CD14-positive monocyte (primary cell): ENCODE measurements around the gene BTBD9. TPM values are rescaled to one million over a fixed set of nuclear protein-coding genes. Genes with fewer than 3 reads are reported as not detected.
A peak's percentile ranks its signal among the peaks of the same experiment; 100 is the strongest.

Source experiments
- DNase-seq, 3 donors: peaks; one replicate each; pipeline ENCODE4 v3.0.0-alpha.2; 2011 to 2022
- H2AFZ ChIP-seq: 2 replicates; pipeline ENCODE4 v1.6.0; 2012; ENCODE audit warnings: mild to moderate bottlenecking, low read depth, low read length, inconsistent platforms; ENCODE audit not compliant: insufficient read depth, poor library complexity, severe bottlenecking
- H3K27ac ChIP-seq, 2 donors: 1 replicate in 1 of 2; 2 replicates in 1 of 2; pipeline ENCODE4 v1.5.1; 2012 to 2013; ENCODE audit warnings: low read length in 2 of 2, control low read depth in 1 of 2, inconsistent platforms in 1 of 2, low read depth in 1 of 2, mild to moderate bottlenecking in 1 of 2
- H3K27me3 ChIP-seq, 2 donors: one replicate each; pipeline versions ENCODE4 v1.6.0 to v1.6.1; 2011 to 2013; ENCODE audit warnings: low read length in 2 of 2; ENCODE audit not compliant: control insufficient read depth in 2 of 2, insufficient read depth in 2 of 2
- H3K36me3 ChIP-seq, 2 donors: replicated peaks in 1 of 2; 1 replicate in 1 of 2; 2 replicates in 1 of 2; pipeline versions ENCODE4 v1.5.1 to v1.6.1; 2012 to 2013; ENCODE audit warnings: low read length in 2 of 2, control low read depth in 1 of 2, inconsistent platforms in 1 of 2, mild to moderate bottlenecking in 1 of 2; ENCODE audit not compliant: insufficient read depth in 2 of 2, control insufficient read depth in 1 of 2
- H3K4me1 ChIP-seq, 2 donors: 1 replicate in 1 of 2; 2 replicates in 1 of 2; pipeline versions ENCODE4 v1.5.1 to v1.6.1; 2012 to 2013; ENCODE audit warnings: low read length in 2 of 2, control low read depth in 1 of 2, inconsistent platforms in 1 of 2, mild to moderate bottlenecking in 1 of 2, moderate library complexity in 1 of 2; ENCODE audit not compliant: insufficient read depth in 2 of 2, control insufficient read depth in 1 of 2
- H3K4me2 ChIP-seq: replicated peaks from 2 replicates; pipeline ENCODE3; 2012; ENCODE audit warnings: low read length, moderate library complexity, mild to moderate bottlenecking; ENCODE audit not compliant: poor library complexity, severe bottlenecking; ENCODE audit errors: extremely low read depth
- H3K4me3 ChIP-seq, 3 experiments: fragments of 200-600 bp in 1 of 3; sonication (generic) in 1 of 3; replicated peaks in 1 of 3; 1 replicate in 2 of 3; 2 replicates in 1 of 3; pipeline ENCODE4 v1.5.1; 2011 to 2013; ENCODE audit warnings: low read length in 3 of 3, mild to moderate bottlenecking in 3 of 3, control low read depth in 2 of 3, low read depth in 2 of 3, inconsistent platforms in 1 of 3, moderate library complexity in 1 of 3
- H3K79me2 ChIP-seq: 2 replicates; pipeline ENCODE4 v1.6.0; 2012; ENCODE audit warnings: mild to moderate bottlenecking, control low read depth, inconsistent platforms, low read length, moderate library complexity; ENCODE audit not compliant: insufficient read depth
- H3K9ac ChIP-seq: 2 replicates; pipeline ENCODE4 v1.6.0; 2017; ENCODE audit warnings: low read length, mild to moderate bottlenecking; ENCODE audit not compliant: insufficient read depth, poor library complexity, severe bottlenecking
- H3K9me3 ChIP-seq, 2 donors: replicated peaks in 1 of 2; 1 replicate in 1 of 2; 2 replicates in 1 of 2; pipeline versions ENCODE4 v1.5.1 to v1.6.1; 2012 to 2013; ENCODE audit warnings: low read length in 2 of 2, control low read depth in 1 of 2; ENCODE audit not compliant: control insufficient read depth in 1 of 2, insufficient read depth in 1 of 2
- H4K20me1 ChIP-seq: 2 replicates; pipeline ENCODE4 v1.6.0; 2012; ENCODE audit warnings: mild to moderate bottlenecking, low read length, control low read depth, moderate library complexity; ENCODE audit not compliant: insufficient read depth
- H3K27ac Mint-ChIP-seq, 7 donors: one replicate each; pipeline ENCODE4 v1.8.0; 2020; ENCODE audit warnings: mild to moderate bottlenecking in 7 of 7, mixed read lengths in 7 of 7, moderate library complexity in 6 of 7, inconsistent platforms in 2 of 7
- H3K27me3 Mint-ChIP-seq, 3 donors: one replicate each; pipeline ENCODE4 v1.8.0; 2021 to 2022; ENCODE audit warnings: low read depth in 3 of 3, mild to moderate bottlenecking in 3 of 3, mixed read lengths in 3 of 3, moderate library complexity in 3 of 3, inconsistent platforms in 1 of 3
- H3K36me3 Mint-ChIP-seq, 2 donors: one replicate each; pipeline ENCODE4 v1.8.0; 2020; ENCODE audit warnings: mixed read lengths in 2 of 2, inconsistent platforms in 1 of 2, mild to moderate bottlenecking in 1 of 2
- H3K4me1 Mint-ChIP-seq: one replicate; pipeline ENCODE4 v1.8.0; 2020; ENCODE audit warnings: mild to moderate bottlenecking, mixed read lengths
- H3K4me3 Mint-ChIP-seq, 2 donors: one replicate each; pipeline ENCODE4 v1.8.0; 2020; ENCODE audit warnings: mild to moderate bottlenecking in 2 of 2, mixed read lengths in 2 of 2, moderate library complexity in 1 of 2
- H3K9me3 Mint-ChIP-seq, 7 donors: one replicate each; pipeline ENCODE4 v1.8.0; 2020 to 2022; ENCODE audit warnings: mixed read lengths in 7 of 7, mild to moderate bottlenecking in 6 of 7, moderate library complexity in 6 of 7, inconsistent platforms in 2 of 7
- WGBS: methylation state at CpG from one replicate; pipeline ENCODE4 v1.1.5; 2013; ENCODE audit warnings: missing lambda C conversion rate; ENCODE audit not compliant: insufficient coverage; 5-methylcytosine and 5-hydroxymethylcytosine counted together
- intact Hi-C, 2 donors: fragments of 100-400 bp; cut with micrococcal nuclease; formaldehyde crosslinking; loops; one replicate each; pipeline versions ENCODE4 v1.15.0 to v1.15.1; 2023
- polyA plus RNA-seq, 3 donors: library from polyadenylated mRNA; depleted of rRNA in 1 of 3; unstranded in 2 of 3; stranded (reverse) in 1 of 3; fragments of 300-500 nt in 2 of 3; fragments of >200 nt in 1 of 3; fragmentation: Illumina TruSeq in 2 of 3; gene quantifications; 1 replicate in 2 of 3; 2 replicates in 1 of 3; pipeline ENCODE4 v1.2.3, GENCODE V29; 2012 to 2021
- TF ChIP-seq, protein P1 (sequence below): fragments of 200-600 bp; IDR thresholded peaks from one replicate; pipeline ENCODE4 v1.8.0; 2022; ENCODE audit warnings: antibody characterized with exemption, mild to moderate bottlenecking

BTBD9 gene
- polyA plus RNA-seq, 3 donors = 5.2 to 7.5 (median 6.2) TPM

DNA sequence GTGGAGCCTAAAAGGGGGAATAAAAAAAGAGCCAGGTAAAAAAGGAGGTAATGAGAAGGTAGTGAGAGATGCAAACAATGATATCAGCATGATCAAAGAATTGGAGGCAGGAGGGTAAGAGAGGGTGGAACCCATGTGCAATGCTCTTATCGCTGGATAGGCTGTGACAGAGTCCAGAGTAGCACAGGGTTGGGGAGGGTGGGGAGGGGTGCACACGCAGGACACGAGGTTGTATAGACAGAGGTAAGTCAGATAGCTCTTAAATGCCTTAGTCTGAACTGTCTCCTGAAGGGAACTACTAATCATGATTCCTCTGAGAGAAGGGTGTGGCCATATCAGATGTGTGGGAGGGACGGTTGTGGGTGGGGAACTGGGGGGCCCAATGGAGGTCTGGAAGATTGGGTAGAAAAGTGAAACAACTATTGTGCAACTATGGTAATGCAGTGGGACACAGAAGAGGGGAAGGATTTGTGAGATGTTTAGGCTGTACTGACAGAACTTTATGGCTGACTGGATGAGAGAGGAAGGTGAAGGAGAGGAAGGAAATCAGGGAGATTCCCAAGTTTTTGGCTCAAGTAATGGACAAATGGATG lies 354.8 kb downstream of the BTBD9 start:
- H3K27me3 ChIP-seq = no peaks in the 10 kb centered on the region
- Mint-ChIP-seq H3K27ac (peak overlapping the region in 2 of 7 donors; percentile 3 to 66), H3K36me3 (peaks cover 11 to 15% of the 10 kb centered on the region in 2 donors), H3K27me3 (no peaks in the 10 kb centered on the region), H3K4me1 (peaks cover 9% of the 10 kb centered on the region), H3K9me3 (no peaks in the 10 kb centered on the region), H3K4me3 (no peak overlapping the region)
- 75% methylated on average over 4 of the region's 4 CpGs for WGBS
- no peaks in the 10 kb centered on the region for H4K20me1 ChIP-seq
- TF ChIP-seq, protein P1, sequence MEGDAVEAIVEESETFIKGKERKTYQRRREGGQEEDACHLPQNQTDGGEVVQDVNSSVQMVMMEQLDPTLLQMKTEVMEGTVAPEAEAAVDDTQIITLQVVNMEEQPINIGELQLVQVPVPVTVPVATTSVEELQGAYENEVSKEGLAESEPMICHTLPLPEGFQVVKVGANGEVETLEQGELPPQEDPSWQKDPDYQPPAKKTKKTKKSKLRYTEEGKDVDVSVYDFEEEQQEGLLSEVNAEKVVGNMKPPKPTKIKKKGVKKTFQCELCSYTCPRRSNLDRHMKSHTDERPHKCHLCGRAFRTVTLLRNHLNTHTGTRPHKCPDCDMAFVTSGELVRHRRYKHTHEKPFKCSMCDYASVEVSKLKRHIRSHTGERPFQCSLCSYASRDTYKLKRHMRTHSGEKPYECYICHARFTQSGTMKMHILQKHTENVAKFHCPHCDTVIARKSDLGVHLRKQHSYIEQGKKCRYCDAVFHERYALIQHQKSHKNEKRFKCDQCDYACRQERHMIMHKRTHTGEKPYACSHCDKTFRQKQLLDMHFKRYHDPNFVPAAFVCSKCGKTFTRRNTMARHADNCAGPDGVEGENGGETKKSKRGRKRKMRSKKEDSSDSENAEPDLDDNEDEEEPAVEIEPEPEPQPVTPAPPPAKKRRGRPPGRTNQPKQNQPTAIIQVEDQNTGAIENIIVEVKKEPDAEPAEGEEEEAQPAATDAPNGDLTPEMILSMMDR = no peak
- intact Hi-C loops = no loop called here
- no peak for DNase-seq
- no peaks in the 10 kb centered on the region for H3K79me2 ChIP-seq
- H2AFZ ChIP-seq = no peak overlapping the region
- no peak overlapping the region for H3K9ac ChIP-seq
- peaks cover 0 to 8% of the 10 kb centered on the region in 2 donors for H3K36me3 ChIP-seq
- no peak overlapping the region for H3K4me2 ChIP-seq
- peaks cover 4% of the 10 kb centered on the region in 2 donors for H3K4me1 ChIP-seq
- H3K4me3 ChIP-seq = no peak overlapping the region
- no peak overlapping the region for H3K27ac ChIP-seq
- no peaks in the 10 kb centered on the region for H3K9me3 ChIP-seq

DNA sequence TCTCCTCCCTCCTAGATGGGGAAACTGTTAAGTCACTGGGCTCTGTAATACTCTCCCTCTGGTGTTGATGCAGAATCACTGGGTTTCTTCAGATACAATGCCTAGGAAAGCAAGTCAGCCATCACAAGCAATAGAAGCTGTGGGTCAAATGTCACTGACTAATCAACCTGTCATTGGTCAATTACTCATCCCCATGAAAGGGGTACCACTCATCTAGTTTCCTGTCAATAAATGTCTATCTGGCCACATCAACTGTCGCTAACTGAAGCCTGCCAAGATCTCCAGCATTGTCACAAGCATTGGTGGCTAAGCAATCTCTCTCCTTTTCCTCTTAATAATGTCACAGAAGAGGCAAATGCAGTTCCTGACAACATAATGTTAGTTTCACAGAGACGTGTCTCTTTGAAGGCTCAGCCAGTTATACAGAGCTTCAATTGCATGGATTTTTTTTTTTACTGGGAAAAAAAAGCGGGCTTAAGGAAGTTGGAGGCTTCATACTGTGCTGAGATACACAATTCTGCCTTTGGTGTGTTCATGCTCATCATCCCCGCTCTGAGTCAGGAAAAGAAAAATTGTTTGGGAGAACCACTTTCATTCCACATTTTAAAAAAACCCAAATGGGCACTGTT lies 355.9 kb downstream of the BTBD9 start:
- Histone ChIP-seq H4K20me1 (no peaks in the 10 kb centered on the region), H3K4me1 (peaks cover 4% of the 10 kb centered on the region in 2 donors), H3K27me3 (no peaks in the 10 kb centered on the region), H3K27ac (no peak overlapping the region), H3K79me2 (no peaks in the 10 kb centered on the region), H3K9ac (no peak overlapping the region), H3K4me3 (no peak overlapping the region), H2AFZ (no peak overlapping the region), H3K9me3 (no peaks in the 10 kb centered on the region), H3K4me2 (no peak overlapping the region), H3K36me3 (peaks cover 0 to 8% of the 10 kb centered on the region in 2 donors)
- Mint-ChIP-seq H3K27me3 (no peaks in the 10 kb centered on the region), H3K9me3 (no peaks in the 10 kb centered on the region), H3K4me3 (no peak overlapping the region), H3K36me3 (peaks cover 11 to 15% of the 10 kb centered on the region in 2 donors), H3K27ac (no peak overlapping the region), H3K4me1 (peaks cover 9% of the 10 kb centered on the region)
- TF ChIP-seq, protein P1 = no peak
- DNase-seq = peak in 1 of 3 donors; percentile 6
- WGBS = 78% methylated on average over 2 of the region's 4 CpGs
- intact Hi-C loops = no loop called here
